GM13976 (cell line): ENCODE data around the gene CD48.

Experiments
- DNase-seq: peaks from one replicate; pipeline ENCODE4 v3.0.0; 2012; ENCODE audit warnings: low spot score
- in situ Hi-C: fragments of 300-500 bp; cut with MboI; formaldehyde crosslinking; loops from one replicate; pipeline ENCODE4 v1.12.0; 2022; ENCODE audit warnings: low sequenced_read_pairs, mixed read lengths, inconsistent platforms; ENCODE audit not compliant: unreplicated experiment
- TF ChIP-seq, protein P1 (sequence below): IDR thresholded peaks from 2 replicates; pipeline ENCODE4 v1.5.1; 2012; ENCODE audit warnings: borderline replicate concordance, mild to moderate bottlenecking; ENCODE audit not compliant: insufficient read depth; ENCODE audit errors: extremely low read depth, missing control alignments, control extremely low read depth

Gene CD48

GRCh38 chr1:160726114-160726497, 14.5 kb upstream of the CD48 start:
- peak; percentile 34 for DNase-seq
- in situ Hi-C loops: loop anchor here (10.0 kb wide), 1 partner anchor 109 kb away; no protein-coding TSS in a partner anchor
- TF ChIP-seq, protein P1, sequence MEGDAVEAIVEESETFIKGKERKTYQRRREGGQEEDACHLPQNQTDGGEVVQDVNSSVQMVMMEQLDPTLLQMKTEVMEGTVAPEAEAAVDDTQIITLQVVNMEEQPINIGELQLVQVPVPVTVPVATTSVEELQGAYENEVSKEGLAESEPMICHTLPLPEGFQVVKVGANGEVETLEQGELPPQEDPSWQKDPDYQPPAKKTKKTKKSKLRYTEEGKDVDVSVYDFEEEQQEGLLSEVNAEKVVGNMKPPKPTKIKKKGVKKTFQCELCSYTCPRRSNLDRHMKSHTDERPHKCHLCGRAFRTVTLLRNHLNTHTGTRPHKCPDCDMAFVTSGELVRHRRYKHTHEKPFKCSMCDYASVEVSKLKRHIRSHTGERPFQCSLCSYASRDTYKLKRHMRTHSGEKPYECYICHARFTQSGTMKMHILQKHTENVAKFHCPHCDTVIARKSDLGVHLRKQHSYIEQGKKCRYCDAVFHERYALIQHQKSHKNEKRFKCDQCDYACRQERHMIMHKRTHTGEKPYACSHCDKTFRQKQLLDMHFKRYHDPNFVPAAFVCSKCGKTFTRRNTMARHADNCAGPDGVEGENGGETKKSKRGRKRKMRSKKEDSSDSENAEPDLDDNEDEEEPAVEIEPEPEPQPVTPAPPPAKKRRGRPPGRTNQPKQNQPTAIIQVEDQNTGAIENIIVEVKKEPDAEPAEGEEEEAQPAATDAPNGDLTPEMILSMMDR: no peak

DNA sequence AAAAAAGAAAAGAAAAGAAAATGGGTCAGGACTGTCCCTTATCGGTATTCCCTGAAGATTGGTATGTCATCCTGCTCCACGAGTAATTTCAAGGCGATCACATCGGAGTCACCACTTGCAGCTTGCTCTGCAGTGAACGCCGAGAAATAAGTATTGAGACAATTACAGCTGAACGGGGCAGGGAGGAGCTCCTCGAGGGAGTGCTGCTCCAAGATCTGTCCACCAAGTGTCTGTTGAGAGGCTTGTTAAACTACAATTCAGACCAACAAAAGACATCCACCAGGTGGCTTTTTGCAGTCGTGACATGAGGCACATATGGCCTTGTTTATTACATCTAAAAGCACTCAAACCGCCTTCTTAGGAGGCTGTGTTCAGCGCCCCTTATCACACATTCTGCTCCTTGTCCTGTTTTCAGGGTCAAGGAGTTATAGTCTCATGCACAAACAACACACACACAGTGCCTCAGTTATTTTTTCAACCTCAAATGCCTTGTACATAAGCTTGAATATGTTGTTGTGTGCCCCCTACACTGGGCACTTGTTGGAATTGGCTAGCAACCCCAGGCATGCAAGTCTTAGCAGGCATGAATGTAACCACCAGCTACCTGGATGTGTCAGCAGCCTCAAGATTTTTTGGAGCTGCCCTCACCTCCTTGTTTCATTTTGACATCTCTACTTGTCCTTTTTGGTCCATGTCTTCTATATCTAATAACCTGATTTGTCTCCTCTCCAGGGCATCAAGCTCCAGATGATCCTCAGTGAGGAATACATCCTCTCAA, 13.0 kb upstream of the CD48 start:
- DNase-seq: no peak
- in situ Hi-C loops: loop anchor here (10.0 kb wide), 1 partner anchor 110 kb away; no protein-coding TSS in a partner anchor
- TF ChIP-seq, protein P1: no peak

GRCh38 chr1:160723332-160723731, 11.7 kb upstream of the CD48 start:
- DNase-seq: no peak
- in situ Hi-C loops: loop anchor here (10.0 kb wide), 1 partner anchor 111 kb away; no protein-coding TSS in a partner anchor

GRCh38 chr1:160722726-160723125, 11.1 kb upstream of the CD48 start:
- in situ Hi-C loops: loop anchor here (10.0 kb wide), 1 partner anchor 112 kb away; no protein-coding TSS in a partner anchor
- no peak for DNase-seq
- TF ChIP-seq, protein P1: no peak

More at GRCh38 chr1:160723332-160723731, 11.7 kb upstream of the CD48 start:
- TF ChIP-seq, protein P1: no peak

GRCh38 chr1:160721473-160721872, 9.9 kb upstream of the CD48 start:
- in situ Hi-C loops: loop anchor here (10.0 kb wide), 1 partner anchor 113 kb away; no protein-coding TSS in a partner anchor
- DNase-seq: no peak
- TF ChIP-seq, protein P1: no peak

GRCh38 chr1:160720356-160721085, 8.9 kb upstream of the CD48 start:
- no peak for DNase-seq
- TF ChIP-seq, protein P1: no peak
- in situ Hi-C loops: loop anchor here (10.0 kb wide), 1 partner anchor 114 kb away; no protein-coding TSS in a partner anchor
